Natural killer cell (primary cell): Measurements from ENCODE around the gene TMCC1. TPM values are rescaled to one million over a fixed set of nuclear protein-coding genes. Genes with fewer than 3 reads are reported as not detected.

Experiments
- ATAC-seq, 3 donors: fragments of 150-1000 bp in 2 of 3; fragments of 200-7000 bp in 1 of 3; cut with Tn5 transposase; 1 replicate in 1 of 3; 2 replicates in 2 of 3; pipeline ENCODE4 v1.10.0; 2021; ENCODE audit warnings: mild to moderate bottlenecking in 2 of 3, moderate library complexity in 2 of 3
- DNase-seq, 2 donors: peaks; one replicate each; pipeline versions ENCODE4 v3.0.0 to v3.0.0-alpha.2; 2013 to 2021; ENCODE audit warnings: mixed read lengths in 1 of 2
- H3K27ac ChIP-seq: one replicate; pipeline ENCODE4 v1.5.1; 2013; ENCODE audit warnings: mild to moderate bottlenecking, low read length
- H3K27me3 ChIP-seq: one replicate; pipeline ENCODE4 v1.6.1; 2013; ENCODE audit warnings: low read length; ENCODE audit not compliant: control insufficient read depth, insufficient read depth
- H3K36me3 ChIP-seq: one replicate; pipeline ENCODE4 v1.6.1; 2013; ENCODE audit warnings: low read length; ENCODE audit not compliant: control insufficient read depth, insufficient read depth
- H3K4me1 ChIP-seq: one replicate; pipeline ENCODE4 v1.6.1; 2013; ENCODE audit warnings: low read length; ENCODE audit not compliant: control insufficient read depth, insufficient read depth
- H3K4me3 ChIP-seq: one replicate; pipeline ENCODE4 v1.5.1; 2013; ENCODE audit warnings: low read length
- H3K9me3 ChIP-seq: one replicate; pipeline ENCODE4 v1.6.1; 2013; ENCODE audit warnings: low read length; ENCODE audit not compliant: control insufficient read depth, insufficient read depth
- H3K27ac Mint-ChIP-seq, 2 donors: one replicate each; pipeline ENCODE4 v1.8.0; 2022; ENCODE audit warnings: mild to moderate bottlenecking in 2 of 2, mixed read lengths in 2 of 2, moderate library complexity in 1 of 2
- H3K27me3 Mint-ChIP-seq, 2 donors: one replicate each; pipeline ENCODE4 v1.8.0; 2022; ENCODE audit warnings: low read depth in 2 of 2, mixed read lengths in 2 of 2
- H3K36me3 Mint-ChIP-seq: one replicate; pipeline ENCODE4 v1.8.0; 2022; ENCODE audit warnings: mixed read lengths
- H3K4me1 Mint-ChIP-seq, 2 donors: one replicate each; pipeline ENCODE4 v1.8.0; 2022; ENCODE audit warnings: mixed read lengths in 2 of 2
- H3K4me3 Mint-ChIP-seq: one replicate; pipeline ENCODE4 v1.8.0; 2022; ENCODE audit warnings: mild to moderate bottlenecking, moderate library complexity, mixed read lengths
- H3K9me3 Mint-ChIP-seq, 2 donors: one replicate each; pipeline ENCODE4 v1.8.0; 2022; ENCODE audit warnings: mixed read lengths in 2 of 2
- WGBS: methylation state at CpG from one replicate; pipeline ENCODE4 v1.1.7; 2013; ENCODE audit warnings: missing lambda C conversion rate; ENCODE audit not compliant: insufficient coverage; 5-methylcytosine and 5-hydroxymethylcytosine counted together
- intact Hi-C: fragments of 100-400 bp; cut with micrococcal nuclease; formaldehyde crosslinking; loops from one replicate; pipeline ENCODE4 v1.14.2; 2022
- total RNA-seq, 4 donors: library from RNA; stranded (reverse); fragments of 120-200 nt in 1 of 4; gene quantifications; one replicate each; pipeline versions ENCODE4 v1.2.3 to v1.2.4, GENCODE V29; 2013 to 2022
- TF ChIP-seq, protein P1 (sequence below): fragments of 200-600 bp; IDR thresholded peaks from one replicate; pipeline ENCODE4 v1.8.0; 2022; ENCODE audit warnings: antibody characterized with exemption

Gene TMCC1
- total RNA-seq, 3 donors from 2014 or later (not counting 1 experiment from before 2014, with no cell fraction given): 26.4 to 36.7 (median 31.7) TPM

DNA sequence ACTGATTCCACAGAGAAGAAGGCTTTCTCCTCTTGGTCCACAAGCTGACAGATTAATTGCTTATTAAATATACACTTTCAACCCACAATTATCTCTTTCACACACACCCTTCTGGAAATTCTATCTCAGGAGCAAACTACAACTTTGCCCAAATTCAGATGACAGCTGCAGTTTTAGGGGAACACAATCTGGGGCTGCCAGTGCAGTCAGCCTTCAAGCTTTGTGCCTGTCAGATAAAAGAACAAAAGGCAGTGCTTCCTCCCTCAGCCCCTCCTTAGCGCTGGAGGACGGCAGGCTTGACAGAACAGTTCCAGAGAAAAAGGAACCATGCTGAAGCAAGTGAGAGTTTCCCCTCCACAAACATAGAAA lies 99.6 kb downstream of the TMCC1 start:
- H3K4me3 ChIP-seq: no peak overlapping the region
- DNase-seq: peak in 1 of 2 donors; percentile 6
- peaks cover 11 to 19% of the 10 kb centered on the region in 2 donors for H3K4me1 Mint-ChIP-seq
- H3K27me3 ChIP-seq: no peaks in the 10 kb centered on the region
- H3K27ac ChIP-seq: no peak overlapping the region
- H3K27ac Mint-ChIP-seq: no peak overlapping the region
- no peak overlapping the region for H3K4me3 Mint-ChIP-seq
- peak in 1 of 3 donors; percentile 17 for ATAC-seq
- 24% methylated on average over 2 of the region's 2 CpGs for WGBS
- H3K4me1 ChIP-seq: peaks cover 11% of the 10 kb centered on the region
- no peaks in the 10 kb centered on the region for H3K36me3 Mint-ChIP-seq
- TF ChIP-seq, protein P1, sequence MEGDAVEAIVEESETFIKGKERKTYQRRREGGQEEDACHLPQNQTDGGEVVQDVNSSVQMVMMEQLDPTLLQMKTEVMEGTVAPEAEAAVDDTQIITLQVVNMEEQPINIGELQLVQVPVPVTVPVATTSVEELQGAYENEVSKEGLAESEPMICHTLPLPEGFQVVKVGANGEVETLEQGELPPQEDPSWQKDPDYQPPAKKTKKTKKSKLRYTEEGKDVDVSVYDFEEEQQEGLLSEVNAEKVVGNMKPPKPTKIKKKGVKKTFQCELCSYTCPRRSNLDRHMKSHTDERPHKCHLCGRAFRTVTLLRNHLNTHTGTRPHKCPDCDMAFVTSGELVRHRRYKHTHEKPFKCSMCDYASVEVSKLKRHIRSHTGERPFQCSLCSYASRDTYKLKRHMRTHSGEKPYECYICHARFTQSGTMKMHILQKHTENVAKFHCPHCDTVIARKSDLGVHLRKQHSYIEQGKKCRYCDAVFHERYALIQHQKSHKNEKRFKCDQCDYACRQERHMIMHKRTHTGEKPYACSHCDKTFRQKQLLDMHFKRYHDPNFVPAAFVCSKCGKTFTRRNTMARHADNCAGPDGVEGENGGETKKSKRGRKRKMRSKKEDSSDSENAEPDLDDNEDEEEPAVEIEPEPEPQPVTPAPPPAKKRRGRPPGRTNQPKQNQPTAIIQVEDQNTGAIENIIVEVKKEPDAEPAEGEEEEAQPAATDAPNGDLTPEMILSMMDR: no peak
- intact Hi-C loops: no loop called here
- no peaks in the 10 kb centered on the region for H3K36me3 ChIP-seq
- no peaks in the 10 kb centered on the region for H3K9me3 Mint-ChIP-seq
- H3K9me3 ChIP-seq: no peaks in the 10 kb centered on the region
- no peaks in the 10 kb centered on the region for H3K27me3 Mint-ChIP-seq

DNA sequence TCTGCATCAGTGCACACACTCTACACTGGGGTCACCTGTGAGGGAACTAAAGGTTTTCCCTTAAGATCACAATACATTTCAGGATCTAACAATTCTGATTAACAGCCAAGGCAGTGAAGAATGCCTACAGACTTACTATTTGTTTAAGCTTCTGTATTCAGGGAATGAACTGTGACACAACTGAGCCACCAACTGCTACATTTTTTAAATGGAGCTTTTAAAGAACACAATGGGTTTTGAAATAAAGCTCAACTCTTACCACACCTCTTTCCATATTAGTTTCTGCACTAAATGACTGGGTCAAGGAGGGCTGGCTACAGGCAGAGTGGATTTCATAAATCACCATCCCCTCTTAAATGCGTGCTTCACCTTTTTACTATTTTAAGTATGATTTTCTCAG lies 100.2 kb downstream of the TMCC1 start:
- H3K27ac Mint-ChIP-seq: no peak overlapping the region
- no peaks in the 10 kb centered on the region for H3K9me3 ChIP-seq
- H3K4me3 Mint-ChIP-seq: no peak overlapping the region
- H3K27me3 Mint-ChIP-seq: no peaks in the 10 kb centered on the region
- H3K4me1 Mint-ChIP-seq: peaks cover 11 to 19% of the 10 kb centered on the region in 2 donors
- H3K4me3 ChIP-seq: no peak overlapping the region
- H3K27ac ChIP-seq: no peak overlapping the region
- intact Hi-C loops: no loop called here
- no peaks in the 10 kb centered on the region for H3K36me3 ChIP-seq
- TF ChIP-seq, protein P1: no peak
- WGBS: 93% methylated on average over 1 of the region's 1 CpG
- no peak for DNase-seq
- no peak for ATAC-seq
- no peaks in the 10 kb centered on the region for H3K9me3 Mint-ChIP-seq
- H3K27me3 ChIP-seq: no peaks in the 10 kb centered on the region
- H3K4me1 ChIP-seq: peaks cover 11% of the 10 kb centered on the region
- no peaks in the 10 kb centered on the region for H3K36me3 Mint-ChIP-seq

DNA sequence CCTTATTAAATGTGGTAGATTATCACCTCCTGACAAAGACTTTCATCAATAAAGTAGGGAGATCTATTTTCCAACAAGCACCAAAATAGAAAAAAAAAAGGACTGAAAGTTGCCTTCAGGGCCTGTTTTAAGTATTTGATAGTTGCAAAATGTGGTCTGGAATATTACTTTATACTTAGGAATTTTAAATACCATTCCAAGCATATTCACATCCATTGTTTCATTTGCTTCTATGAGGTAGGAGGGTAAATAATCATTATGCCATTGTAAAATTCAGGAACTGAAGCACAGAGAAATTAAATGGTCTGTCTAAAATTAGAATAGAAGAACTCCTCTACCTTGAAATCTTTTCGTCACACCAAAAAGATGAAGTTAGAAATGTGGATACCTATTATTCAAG lies 110.0 kb downstream of the TMCC1 start:
- WGBS: no CpG with 5 or more reads among the region's 1 CpG
- Mint-ChIP-seq H3K4me1 (peaks cover 0 to 4% of the 10 kb centered on the region in 2 donors), H3K27me3 (no peaks in the 10 kb centered on the region), H3K27ac (no peak overlapping the region), H3K36me3 (no peaks in the 10 kb centered on the region), H3K9me3 (no peaks in the 10 kb centered on the region), H3K4me3 (no peak overlapping the region)
- Histone ChIP-seq H3K36me3 (no peaks in the 10 kb centered on the region), H3K4me1 (no peaks in the 10 kb centered on the region), H3K27me3 (no peaks in the 10 kb centered on the region), H3K9me3 (no peaks in the 10 kb centered on the region), H3K27ac (no peak overlapping the region), H3K4me3 (no peak overlapping the region)
- intact Hi-C loops: no loop called here
- no peak for DNase-seq
- TF ChIP-seq, protein P1: no peak
- no peak for ATAC-seq

DNA sequence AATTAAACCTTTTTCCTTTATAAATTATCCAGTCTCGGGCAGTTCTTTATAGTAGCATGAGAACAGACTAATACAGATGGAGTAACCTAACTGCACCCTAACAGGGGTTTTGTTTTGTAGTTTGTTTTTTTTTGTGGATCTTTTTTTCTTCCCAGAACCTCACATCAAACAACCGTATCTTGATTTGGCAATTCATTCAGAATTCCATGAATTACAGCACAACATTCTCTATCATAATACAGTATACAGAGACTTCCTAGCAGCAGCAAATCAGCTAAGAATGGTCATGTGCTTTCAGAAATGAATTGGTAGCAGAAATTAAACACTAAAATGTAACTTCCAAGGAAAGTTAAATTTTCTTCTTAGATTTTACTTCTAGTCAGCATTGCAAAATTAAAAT lies 114.6 kb downstream of the TMCC1 start:
- Histone ChIP-seq H3K9me3 (no peaks in the 10 kb centered on the region), H3K27ac (no peak overlapping the region), H3K27me3 (no peaks in the 10 kb centered on the region), H3K4me3 (no peak overlapping the region), H3K4me1 (no peaks in the 10 kb centered on the region), H3K36me3 (no peaks in the 10 kb centered on the region)
- WGBS: 100% methylated on average over 1 of the region's 2 CpGs
- TF ChIP-seq, protein P1: no peak
- H3K9me3 Mint-ChIP-seq: no peaks in the 10 kb centered on the region
- H3K27me3 Mint-ChIP-seq: no peaks in the 10 kb centered on the region
- intact Hi-C loops: no loop called here
- H3K4me1 Mint-ChIP-seq: peaks cover 3 to 5% of the 10 kb centered on the region in 2 donors
- no peaks in the 10 kb centered on the region for H3K36me3 Mint-ChIP-seq
- DNase-seq (no peak), ATAC-seq (no peak)
- no peak overlapping the region for H3K27ac Mint-ChIP-seq
- no peak overlapping the region for H3K4me3 Mint-ChIP-seq
